Cardiac muscle cell (in vitro differentiated cells and primary cell): Measurements from ENCODE around the gene SPATA33. TPM values are rescaled to one million over a fixed set of nuclear protein-coding genes. Genes with fewer than 3 reads are reported as not detected.
A peak's percentile ranks its signal among the peaks of the same experiment; 100 is the strongest.

Experiments used
- DNase-seq, 2 donors: peaks; one replicate each; pipeline versions ENCODE4 v3.0.0 to v3.0.0-alpha.2; 2010 to 2017; ENCODE audit warnings: low read depth in 1 of 2, low spot score in 1 of 2
- H3K27ac ChIP-seq: fragments of 200-600 bp; sonication (generic); 2 replicates; pipeline ENCODE4 v1.5.1; 2016
- H3K27me3 ChIP-seq: fragments of 200-600 bp; sonication (generic); 2 replicates; pipeline ENCODE4 v1.6.0; 2016; ENCODE audit warnings: control low read depth
- H3K36me3 ChIP-seq: fragments of 200-600 bp; sonication (generic); 2 replicates; pipeline ENCODE4 v1.5.1; 2016; ENCODE audit warnings: control low read depth
- H3K4me1 ChIP-seq: fragments of 200-600 bp; sonication (generic); 2 replicates; pipeline ENCODE4 v1.8.1; 2017; ENCODE audit warnings: low read depth, mild to moderate bottlenecking, mixed run types
- H3K4me3 ChIP-seq: fragments of 200-600 bp; sonication (generic); 2 replicates; pipeline ENCODE4 v1.5.1; 2016; ENCODE audit warnings: mild to moderate bottlenecking
- H3K9me3 ChIP-seq: fragments of 200-600 bp; sonication (generic); 2 replicates; pipeline ENCODE4 v1.5.1; 2017; ENCODE audit warnings: low read depth, mild to moderate bottlenecking, control low read depth
- polyA plus RNA-seq: library from polyadenylated mRNA; unstranded; fragments of >200 nt; fragmentation: Nextera tagmentation; extraction: Ambion mirVana; gene quantifications from 2 replicates; pipeline ENCODE4 v1.2.1, GENCODE V29; 2016
- total RNA-seq: library from RNA; depleted of rRNA; stranded (reverse); fragments of >200 nt; gene quantifications from 2 replicates; pipeline ENCODE4 v1.2.3, GENCODE V29; 2016
- TF ChIP-seq, protein P1 (sequence below): IDR thresholded peaks from 2 replicates; pipeline ENCODE4 v1.5.1; 2012; ENCODE audit warnings: low read depth, mild to moderate bottlenecking, low read length

SPATA33 gene
- total and polyA plus RNA-seq, 2 experiments from 2014 or later = 8.3 to 13.5 TPM

DNA sequence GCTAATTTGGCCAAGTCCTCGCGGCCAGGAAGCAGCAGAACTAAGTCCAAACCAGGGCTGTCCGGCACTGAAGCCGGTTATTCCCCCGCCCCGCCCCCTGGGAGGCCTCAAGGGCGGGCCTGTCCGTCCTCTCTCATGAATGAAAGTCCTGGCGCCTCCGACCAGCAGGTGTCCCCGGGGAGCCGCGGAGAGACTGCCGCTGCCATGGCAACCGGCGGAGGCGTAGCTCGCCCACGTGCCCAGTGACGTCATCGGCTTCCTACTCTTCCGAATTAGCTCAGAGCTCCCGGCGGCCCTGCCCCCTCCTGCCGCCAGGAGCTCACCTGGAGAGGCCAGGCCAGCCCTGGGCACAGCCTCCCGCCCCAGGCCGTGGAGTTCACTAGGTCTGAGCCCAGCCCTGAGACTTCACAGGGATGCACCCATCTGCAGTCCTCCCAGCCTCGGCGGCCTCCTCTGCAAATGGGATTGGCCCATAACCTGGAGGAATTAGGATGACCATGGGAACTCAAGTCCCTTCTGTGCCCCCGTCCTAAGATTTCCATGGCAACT lies 42.5 kb downstream of the SPATA33 start:
- Histone ChIP-seq H3K9me3 (no peaks in the 10 kb centered on the region), H3K27me3 (no peaks in the 10 kb centered on the region), H3K36me3 (no peaks in the 10 kb centered on the region), H3K27ac (peak overlapping the region; percentile 53), H3K4me3 (peak overlapping the region; percentile 49), H3K4me1 (peaks cover 8% of the 10 kb centered on the region)
- TF ChIP-seq, protein P1, sequence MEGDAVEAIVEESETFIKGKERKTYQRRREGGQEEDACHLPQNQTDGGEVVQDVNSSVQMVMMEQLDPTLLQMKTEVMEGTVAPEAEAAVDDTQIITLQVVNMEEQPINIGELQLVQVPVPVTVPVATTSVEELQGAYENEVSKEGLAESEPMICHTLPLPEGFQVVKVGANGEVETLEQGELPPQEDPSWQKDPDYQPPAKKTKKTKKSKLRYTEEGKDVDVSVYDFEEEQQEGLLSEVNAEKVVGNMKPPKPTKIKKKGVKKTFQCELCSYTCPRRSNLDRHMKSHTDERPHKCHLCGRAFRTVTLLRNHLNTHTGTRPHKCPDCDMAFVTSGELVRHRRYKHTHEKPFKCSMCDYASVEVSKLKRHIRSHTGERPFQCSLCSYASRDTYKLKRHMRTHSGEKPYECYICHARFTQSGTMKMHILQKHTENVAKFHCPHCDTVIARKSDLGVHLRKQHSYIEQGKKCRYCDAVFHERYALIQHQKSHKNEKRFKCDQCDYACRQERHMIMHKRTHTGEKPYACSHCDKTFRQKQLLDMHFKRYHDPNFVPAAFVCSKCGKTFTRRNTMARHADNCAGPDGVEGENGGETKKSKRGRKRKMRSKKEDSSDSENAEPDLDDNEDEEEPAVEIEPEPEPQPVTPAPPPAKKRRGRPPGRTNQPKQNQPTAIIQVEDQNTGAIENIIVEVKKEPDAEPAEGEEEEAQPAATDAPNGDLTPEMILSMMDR = peak; percentile 56
- peak; percentile 98 to 100 for DNase-seq

DNA sequence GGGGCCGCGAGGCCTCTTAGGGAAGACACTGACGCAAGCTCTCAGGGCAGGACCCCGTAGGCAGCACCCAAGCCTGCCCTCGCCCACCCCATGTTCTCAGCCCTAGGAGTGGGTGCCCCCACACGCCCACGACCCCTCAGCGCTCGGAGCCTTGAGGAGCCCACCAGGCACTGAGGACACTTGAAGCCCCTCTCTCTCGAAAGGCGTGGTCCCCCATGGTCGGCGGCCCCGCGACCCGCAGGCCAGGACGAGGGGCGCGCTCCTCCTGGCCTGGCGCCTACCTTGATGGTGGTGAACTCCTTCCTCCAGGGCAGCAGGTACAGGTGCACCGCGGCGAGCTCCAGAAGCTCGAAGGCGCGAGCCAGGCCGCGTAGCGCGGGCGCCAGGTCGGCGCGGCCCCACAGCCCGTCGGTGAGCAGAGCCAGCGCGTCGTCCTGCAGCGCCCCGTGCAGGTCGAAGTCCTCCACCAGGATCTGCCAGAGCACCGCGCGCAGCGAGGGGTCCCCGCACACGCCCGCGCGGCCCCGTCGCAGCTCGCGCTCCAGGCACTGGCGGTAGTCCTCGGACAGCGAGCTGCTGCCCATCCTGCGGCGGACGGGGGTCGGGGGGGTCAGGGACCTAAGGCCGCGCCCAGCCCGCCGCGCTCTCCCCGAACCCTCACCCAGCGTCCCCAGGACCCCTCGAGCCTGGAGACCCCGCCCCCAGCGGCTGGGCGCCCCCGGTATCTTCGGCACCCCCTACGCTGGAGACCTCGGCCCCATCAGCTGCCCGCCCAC lies 43.2 kb downstream of the SPATA33 start:
- Histone ChIP-seq H3K9me3 (no peaks in the 10 kb centered on the region), H3K27ac (peak overlapping the region; percentile 53), H3K27me3 (no peaks in the 10 kb centered on the region), H3K4me1 (peaks cover 8% of the 10 kb centered on the region), H3K4me3 (peak overlapping the region; percentile 49), H3K36me3 (no peaks in the 10 kb centered on the region)
- TF ChIP-seq, protein P1 = peak; percentile 22
- peak; percentile 36 to 74 for DNase-seq

DNA sequence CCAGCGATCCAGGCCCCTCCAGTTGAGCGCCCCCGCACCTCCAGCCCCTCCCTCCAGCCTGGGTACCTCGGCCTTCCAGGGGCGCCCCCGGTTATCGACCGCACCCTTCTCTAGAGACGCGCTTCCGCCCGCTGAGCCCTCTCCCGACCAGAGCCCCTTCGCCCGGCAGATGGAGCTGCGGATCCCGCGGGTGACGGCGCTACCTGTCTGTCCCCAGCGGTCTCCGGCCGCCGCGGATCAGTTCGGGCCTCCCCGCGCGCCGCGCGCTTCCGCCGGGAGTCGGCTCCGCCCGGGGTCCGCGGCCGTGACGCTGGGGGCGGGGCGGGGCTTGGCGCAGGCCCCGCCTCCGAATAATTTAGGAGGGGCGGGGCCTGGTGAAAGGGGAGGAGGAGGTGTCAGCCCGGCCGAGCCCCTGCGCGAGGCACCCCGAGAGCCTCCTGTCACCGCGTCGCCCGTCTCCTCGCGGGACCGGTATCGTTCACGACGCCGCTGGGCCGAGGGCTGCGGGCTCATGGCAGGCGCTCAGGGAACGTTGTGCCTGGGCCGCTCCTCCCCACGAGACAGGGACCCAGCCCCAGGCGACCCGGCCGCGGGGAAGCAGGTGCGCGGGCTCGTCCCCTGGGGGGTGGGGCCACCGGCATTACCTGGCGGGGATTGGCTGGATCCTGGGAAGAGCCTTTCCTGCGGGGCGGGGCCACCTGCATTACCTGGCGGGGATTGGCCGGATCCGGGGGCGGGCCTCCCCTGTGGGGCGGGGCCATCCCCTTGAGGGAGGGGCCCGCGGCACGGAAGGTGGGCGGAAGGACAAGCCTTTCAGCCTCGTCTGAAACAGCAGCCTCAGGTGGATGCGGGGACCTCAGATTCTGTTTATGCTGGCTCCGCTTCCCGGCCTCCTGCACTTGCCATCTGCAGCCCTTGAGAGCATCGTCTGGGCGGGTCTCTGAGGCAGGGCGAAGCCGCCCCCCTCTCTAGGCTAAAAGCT lies 44.1 kb downstream of the SPATA33 start, which contains the start of gene SPATA2L:
TSS of gene SPATA2L (minus strand) at position 281 of the 982 bp plus-strand sequence. CDS start 473 bp downstream, outside the sequence.
- Histone ChIP-seq H3K9me3 (no peaks in the 10 kb centered on the region), H3K4me3 (peak within 1 kb of the TSS; percentile 49), H3K27me3 (no peaks in the 10 kb centered on the region), H3K36me3 (no peaks in the 10 kb centered on the region), H3K27ac (peak within 1 kb of the TSS; percentile 53), H3K4me1 (peaks cover 8% of the 10 kb centered on the region)
- TF ChIP-seq, protein P1 = no peak
- DNase-seq = peak; percentile 82 to 97

DNA sequence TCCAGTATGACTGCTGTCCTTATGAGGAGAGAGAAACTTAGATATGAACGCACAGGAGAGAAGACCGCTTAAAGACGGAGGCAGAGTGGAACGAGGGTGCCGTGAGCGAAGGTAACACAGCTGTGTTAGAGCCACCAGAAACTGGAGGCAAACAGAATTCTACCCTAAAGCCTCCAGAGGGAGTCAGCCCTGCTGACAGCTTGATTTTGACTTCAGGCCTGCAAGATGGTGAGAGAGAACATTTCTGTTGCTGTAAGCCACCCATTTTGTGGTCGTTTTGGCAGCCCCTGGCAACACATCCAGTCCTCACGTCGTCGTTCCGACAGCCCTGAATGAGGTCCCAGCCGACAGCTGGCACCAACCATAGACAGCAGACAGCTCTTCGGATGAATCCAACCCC lies 46.6 kb downstream of the SPATA33 start:
- DNase-seq = no peak
- Histone ChIP-seq H3K4me1 (peaks cover 8% of the 10 kb centered on the region), H3K9me3 (no peaks in the 10 kb centered on the region), H3K36me3 (no peaks in the 10 kb centered on the region), H3K27ac (no peak overlapping the region), H3K27me3 (no peaks in the 10 kb centered on the region), H3K4me3 (no peak overlapping the region)
- TF ChIP-seq, protein P1 = no peak

DNA sequence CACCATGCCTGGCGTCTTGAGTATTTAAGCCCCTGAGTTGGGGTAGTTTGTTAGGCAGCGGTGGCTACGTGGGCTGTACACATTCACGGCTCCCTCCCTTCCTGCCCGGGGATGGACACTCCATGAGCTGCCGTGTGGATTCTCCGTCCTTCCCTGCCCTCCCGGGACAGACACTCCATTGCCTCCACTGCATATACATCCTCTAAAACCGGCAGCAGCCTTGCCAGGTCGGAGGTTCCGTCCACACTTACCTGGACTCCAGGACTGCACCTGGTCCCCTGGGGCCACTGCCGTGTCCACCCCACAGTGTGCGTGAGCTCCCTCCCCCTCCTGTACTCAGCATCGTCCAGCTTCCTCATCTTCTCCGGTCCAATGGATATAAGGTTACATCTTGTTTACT lies 47.4 kb downstream of the SPATA33 start:
- Histone ChIP-seq H3K4me1 (peaks cover 4% of the 10 kb centered on the region), H3K27ac (no peak overlapping the region), H3K36me3 (no peaks in the 10 kb centered on the region), H3K9me3 (no peaks in the 10 kb centered on the region), H3K27me3 (no peaks in the 10 kb centered on the region), H3K4me3 (no peak overlapping the region)
- DNase-seq = no peak
- TF ChIP-seq, protein P1 = no peak
